Naive B cell (primary cell): ENCODE data around the gene FAM133A. TPM values are rescaled to one million over a fixed set of nuclear protein-coding genes. Genes with fewer than 3 reads are reported as not detected.

Experiments used
- ATAC-seq, 2 donors: fragments of 150-1000 bp; cut with Tn5 transposase; 2 replicates each; pipeline ENCODE4 v1.10.0; 2021; ENCODE audit warnings: low read depth in 2 of 2, mild to moderate bottlenecking in 2 of 2, moderate library complexity in 2 of 2
- DNase-seq: peaks from one replicate; pipeline ENCODE4 v3.0.0; 2022
- H3K27ac Mint-ChIP-seq, 6 donors: one replicate each; pipeline ENCODE4 v1.8.0; 2020 to 2022; ENCODE audit warnings: mild to moderate bottlenecking in 6 of 6, mixed read lengths in 6 of 6, moderate library complexity in 5 of 6, inconsistent platforms in 2 of 6
- H3K27me3 Mint-ChIP-seq, 3 donors: one replicate each; pipeline ENCODE4 v1.8.0; 2021 to 2022; ENCODE audit warnings: mixed read lengths in 3 of 3, mild to moderate bottlenecking in 1 of 3
- H3K36me3 Mint-ChIP-seq, 2 donors: one replicate each; pipeline ENCODE4 v1.8.0; 2020 to 2022; ENCODE audit warnings: mixed read lengths in 2 of 2, inconsistent platforms in 1 of 2, mild to moderate bottlenecking in 1 of 2
- H3K4me1 Mint-ChIP-seq, 3 donors: one replicate each; pipeline ENCODE4 v1.8.0; 2020 to 2022; ENCODE audit warnings: mixed read lengths in 3 of 3, inconsistent platforms in 1 of 3, mild to moderate bottlenecking in 1 of 3, moderate library complexity in 1 of 3
- H3K4me3 Mint-ChIP-seq, 8 donors: one replicate each; pipeline ENCODE4 v1.8.0; 2020 to 2022; ENCODE audit warnings: mild to moderate bottlenecking in 8 of 8, mixed read lengths in 8 of 8, moderate library complexity in 8 of 8, inconsistent platforms in 2 of 8
- H3K9me3 Mint-ChIP-seq, 7 donors: one replicate each; pipeline ENCODE4 v1.8.0; 2020 to 2022; ENCODE audit warnings: mixed read lengths in 7 of 7, mild to moderate bottlenecking in 5 of 7, inconsistent platforms in 2 of 7, moderate library complexity in 1 of 7
- polyA plus RNA-seq, 6 donors: library from polyadenylated mRNA; unstranded; fragments of 300-500 nt; fragmentation: Illumina TruSeq; gene quantifications; one replicate each; pipeline ENCODE4 v1.2.3, GENCODE V29; 2021; ENCODE audit warnings: low read depth in 6 of 6

Gene FAM133A
- not detected for polyA plus RNA-seq

DNA sequence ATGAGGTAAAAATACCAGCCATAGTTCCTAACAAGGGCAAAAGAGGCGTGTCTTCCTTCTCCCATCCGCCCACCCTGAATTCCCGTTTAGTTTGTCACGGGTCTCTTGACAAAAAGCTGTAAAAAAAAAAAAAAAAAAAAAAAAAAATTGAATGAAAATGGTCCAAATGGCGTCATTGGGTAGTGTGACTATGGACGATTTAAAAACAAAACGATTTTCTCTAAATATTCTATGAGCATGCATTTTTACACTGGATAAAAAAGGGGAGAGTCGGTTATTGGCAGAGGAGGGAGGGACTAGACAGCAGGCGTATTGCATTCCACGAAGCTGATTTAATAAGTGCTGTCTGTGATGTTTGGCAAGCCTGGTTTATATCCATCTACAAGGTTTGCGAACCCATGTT is at the start of gene FAM133A:
TSS of gene FAM133A (plus strand) at position 338 of the 403 bp plus-strand sequence. CDS start 35,214 bp downstream, outside the sequence.
- Mint-ChIP-seq H3K27me3 (peaks cover 0 to 24% (median 13%) of the 10 kb centered on the region in 3 donors), H3K27ac (peak within 1 kb of the TSS in 2 of 6 donors; percentile 58 to 76), H3K36me3 (no peaks in the 10 kb centered on the region), H3K9me3 (peaks cover 0 to 4% (median 0%) of the 10 kb centered on the region in 7 donors), H3K4me1 (peaks cover 0 to 8% (median 4%) of the 10 kb centered on the region in 3 donors), H3K4me3 (peak within 1 kb of the TSS; percentile 72 to 90 (median 86))
- no peak for DNase-seq
- no peak for ATAC-seq

- DNase-seq (no peak), ATAC-seq (no peak)
- no peaks in the 10 kb centered on the region for H3K4me1 Mint-ChIP-seq
- no peak overlapping the region for H3K27ac Mint-ChIP-seq
- no peaks in the 10 kb centered on the region for H3K27me3 Mint-ChIP-seq
- H3K36me3 Mint-ChIP-seq = no peaks in the 10 kb centered on the region
- peaks cover 1 to 20% (median 5%) of the 10 kb centered on the region in 7 donors for H3K9me3 Mint-ChIP-seq
- no peak overlapping the region for H3K4me3 Mint-ChIP-seq
Measured at GRCh38 chrX:93637591-93637990, 36.4 kb upstream of the FAM133A start.

DNA sequence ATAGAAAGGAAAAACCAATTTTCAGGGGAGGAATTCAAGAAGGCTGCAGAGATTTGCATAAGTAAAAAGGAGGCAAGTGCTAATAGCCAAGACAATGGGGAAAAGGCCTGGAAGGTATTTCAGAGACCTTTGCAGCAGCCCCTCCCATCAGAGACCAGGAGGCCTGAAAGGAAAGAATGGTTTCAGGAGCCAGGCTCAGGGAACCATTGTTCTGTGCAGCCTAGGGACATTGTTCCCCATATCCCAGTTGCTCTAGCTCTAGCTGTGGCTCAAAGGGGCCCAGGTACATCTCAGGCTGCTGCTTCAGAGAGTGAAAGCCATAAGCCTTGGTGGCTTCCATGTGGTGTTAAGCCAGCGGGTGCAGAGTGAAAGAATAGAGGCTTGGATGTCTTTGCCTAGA is 24.6 kb upstream of the FAM133A start:
- no peak overlapping the region for H3K4me3 Mint-ChIP-seq
- H3K27ac Mint-ChIP-seq = no peak overlapping the region
- ATAC-seq (no peak), DNase-seq (no peak)
- peaks cover 2 to 23% (median 7%) of the 10 kb centered on the region in 7 donors for H3K9me3 Mint-ChIP-seq
- H3K36me3 Mint-ChIP-seq = no peaks in the 10 kb centered on the region
- H3K27me3 Mint-ChIP-seq = no peaks in the 10 kb centered on the region
- no peaks in the 10 kb centered on the region for H3K4me1 Mint-ChIP-seq

- Mint-ChIP-seq H3K36me3 (no peaks in the 10 kb centered on the region), H3K27me3 (no peaks in the 10 kb centered on the region), H3K9me3 (peaks cover 0 to 9% (median under 1%) of the 10 kb centered on the region in 7 donors), H3K27ac (no peak overlapping the region), H3K4me3 (no peak overlapping the region), H3K4me1 (no peaks in the 10 kb centered on the region)
- DNase-seq (no peak), ATAC-seq (no peak)
Measured at GRCh38 chrX:93660575-93660974, 13.4 kb upstream of the FAM133A start.

- peak; percentile 30 to 42 for ATAC-seq
- no peak for DNase-seq
- peaks cover 0 to 8% (median 4%) of the 10 kb centered on the region in 3 donors for H3K4me1 Mint-ChIP-seq
- H3K9me3 Mint-ChIP-seq = peaks cover 0 to 4% (median 0%) of the 10 kb centered on the region in 7 donors
- H3K27me3 Mint-ChIP-seq = peaks cover 0 to 24% (median 13%) of the 10 kb centered on the region in 3 donors
- H3K36me3 Mint-ChIP-seq = no peaks in the 10 kb centered on the region
- H3K27ac Mint-ChIP-seq = peak within 1 kb of the TSS in 2 of 6 donors; percentile 58 to 76
- H3K4me3 Mint-ChIP-seq = peak within 1 kb of the TSS; percentile 72 to 90 (median 86)
Measured at GRCh38 chrX:93673056-93673868, 744 bp upstream of the FAM133A start, which contains the start of gene NAP1L3. TSS of gene NAP1L3 (minus strand) at chrX:93673578. CDS start at chrX:93673304, 274 bp downstream.

DNA sequence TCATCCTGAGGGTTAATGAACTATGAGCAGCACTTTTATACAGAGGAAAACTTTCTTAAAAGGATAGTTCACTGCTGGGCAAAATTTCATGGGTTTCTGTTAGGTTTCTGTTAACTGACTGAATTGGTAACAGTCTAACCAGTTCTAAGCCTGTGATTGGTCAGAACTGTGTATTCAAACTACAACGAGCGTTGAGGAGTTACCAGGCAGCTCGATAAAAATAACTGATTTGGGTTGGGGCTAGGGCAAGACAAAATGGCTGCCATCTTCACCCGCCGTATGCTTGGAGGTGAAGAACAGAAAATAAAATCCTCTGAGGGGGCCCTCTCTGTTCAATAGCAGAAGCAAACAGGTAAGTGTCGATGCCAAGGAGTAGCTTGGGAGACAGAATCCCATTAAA is 22.0 kb downstream of the FAM133A start:
- ATAC-seq (no peak), DNase-seq (no peak)
- H3K27me3 Mint-ChIP-seq = no peaks in the 10 kb centered on the region
- no peaks in the 10 kb centered on the region for H3K36me3 Mint-ChIP-seq
- peaks cover 0 to 7% (median 3%) of the 10 kb centered on the region in 7 donors for H3K9me3 Mint-ChIP-seq
- no peaks in the 10 kb centered on the region for H3K4me1 Mint-ChIP-seq
- H3K27ac Mint-ChIP-seq = no peak overlapping the region
- H3K4me3 Mint-ChIP-seq = no peak overlapping the region

DNA sequence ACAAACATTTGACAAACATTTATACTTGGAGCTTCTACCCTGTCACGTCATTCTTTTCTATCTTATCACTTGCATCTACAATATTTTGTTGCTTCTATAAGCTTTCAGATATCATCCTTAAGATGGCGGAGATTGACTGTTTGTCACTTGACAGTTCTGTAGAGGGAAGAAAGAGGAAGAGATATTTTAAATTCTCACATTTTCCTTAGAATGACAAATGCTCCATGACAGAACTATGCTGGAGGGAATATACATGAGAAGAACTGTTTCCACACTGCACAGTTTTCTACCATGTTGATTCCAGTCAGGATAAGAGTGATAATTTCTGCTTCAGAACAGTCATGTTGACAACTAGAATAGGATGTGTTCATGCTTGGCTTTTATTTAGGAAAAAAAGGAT is 29.7 kb downstream of the FAM133A start:
- no peaks in the 10 kb centered on the region for H3K36me3 Mint-ChIP-seq
- DNase-seq (no peak), ATAC-seq (no peak)
- H3K4me1 Mint-ChIP-seq = no peaks in the 10 kb centered on the region
- peaks cover 0 to 12% (median 1%) of the 10 kb centered on the region in 7 donors for H3K9me3 Mint-ChIP-seq
- no peak overlapping the region for H3K4me3 Mint-ChIP-seq
- no peak overlapping the region for H3K27ac Mint-ChIP-seq
- no peaks in the 10 kb centered on the region for H3K27me3 Mint-ChIP-seq

DNA sequence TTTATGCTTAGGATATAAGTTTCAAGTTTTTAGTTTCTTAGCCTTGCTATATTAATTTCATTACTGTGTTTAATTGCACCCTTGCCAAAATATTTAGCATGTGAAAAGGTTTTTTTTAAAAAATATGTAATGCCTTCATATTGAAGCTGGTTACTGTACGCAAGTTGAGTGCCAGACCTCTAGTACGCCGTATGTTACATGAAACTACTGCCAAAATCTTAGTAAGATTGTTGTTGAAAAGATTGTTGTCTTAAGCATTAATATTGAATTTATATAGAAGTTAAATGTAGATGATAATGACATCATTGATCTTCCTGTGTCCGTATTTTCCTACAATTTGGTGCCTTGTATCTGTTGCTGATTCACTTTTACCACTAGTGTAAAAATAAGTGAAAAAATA is 37.1 kb downstream of the FAM133A start:
- no peak overlapping the region for H3K4me3 Mint-ChIP-seq

DNA sequence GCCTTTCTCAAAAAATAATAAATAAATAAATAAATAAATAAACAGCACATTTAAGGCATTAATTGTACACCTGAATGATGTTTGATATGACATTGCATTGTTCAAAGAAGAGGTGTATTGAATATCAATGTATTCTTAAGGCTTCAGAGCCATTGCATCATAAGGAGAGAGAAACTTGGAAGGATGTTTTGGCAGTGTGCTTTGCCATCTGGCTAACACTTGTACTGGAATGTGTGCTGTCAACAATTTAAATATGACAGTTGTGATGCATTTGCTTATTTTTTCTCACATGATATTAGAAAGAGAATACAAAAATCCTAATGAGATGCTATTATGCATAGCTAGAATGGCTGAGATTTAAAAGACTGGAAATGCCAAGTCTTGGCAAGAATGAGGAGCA is 67.8 kb downstream of the FAM133A start:
- no peak for DNase-seq
- no peaks in the 10 kb centered on the region for H3K36me3 Mint-ChIP-seq

More for the DNA sequence above, 37.1 kb downstream of the FAM133A start:
- Mint-ChIP-seq H3K9me3 (peaks cover 0 to 2% (median 0%) of the 10 kb centered on the region in 7 donors), H3K36me3 (no peaks in the 10 kb centered on the region), H3K27ac (no peak overlapping the region), H3K4me1 (no peaks in the 10 kb centered on the region), H3K27me3 (no peaks in the 10 kb centered on the region)
- DNase-seq = no peak
- ATAC-seq = no peak

DNA sequence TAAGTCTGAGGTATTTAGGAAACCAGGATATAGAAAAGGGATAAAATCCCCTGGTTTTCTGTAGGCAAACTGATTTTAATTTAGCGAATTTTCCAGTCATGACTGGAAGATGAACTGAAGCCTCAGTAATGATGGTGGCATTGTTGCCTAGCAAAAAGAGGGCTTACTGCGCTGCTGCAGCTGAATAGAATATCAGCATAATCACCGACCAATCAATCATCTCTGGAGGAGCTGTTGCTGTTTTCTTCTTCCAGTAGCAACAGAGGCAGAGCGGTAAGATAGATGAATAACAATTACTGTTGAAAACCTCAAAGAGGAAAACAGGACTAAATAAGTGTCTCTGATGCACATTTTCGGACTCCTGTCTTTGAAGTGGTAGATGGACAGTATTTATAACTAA is 86.2 kb downstream of the FAM133A start:
- DNase-seq (no peak), ATAC-seq (no peak)
- H3K4me3 Mint-ChIP-seq = no peak overlapping the region
- H3K27me3 Mint-ChIP-seq = no peaks in the 10 kb centered on the region
- H3K4me1 Mint-ChIP-seq = no peaks in the 10 kb centered on the region
- no peak overlapping the region for H3K27ac Mint-ChIP-seq
- peaks cover 0 to 13% (median 4%) of the 10 kb centered on the region in 7 donors for H3K9me3 Mint-ChIP-seq
- H3K36me3 Mint-ChIP-seq = no peaks in the 10 kb centered on the region

More for the DNA sequence above, 67.8 kb downstream of the FAM133A start:
- H3K9me3 Mint-ChIP-seq = peaks cover 0 to 4% (median 0%) of the 10 kb centered on the region in 7 donors
- no peak overlapping the region for H3K27ac Mint-ChIP-seq
- no peaks in the 10 kb centered on the region for H3K27me3 Mint-ChIP-seq
- no peaks in the 10 kb centered on the region for H3K4me1 Mint-ChIP-seq
- no peak overlapping the region for H3K4me3 Mint-ChIP-seq
- no peak for ATAC-seq

Other genes with a start within 250 kb of the FAM133A start
- gene NAP1L3, start 628 bp upstream of the FAM133A start, polyA plus RNA-seq = under 1 TPM in 5 of 6 donors, not detected in 1; 0.13 to 0.58 (median 0.16) TPM